MCF 10A (cell line): ENCODE data around the gene IL18R1. TPM values are rescaled to one million over a fixed set of nuclear protein-coding genes. Genes with fewer than 3 reads are reported as not detected.

Source experiments
- BruUV-seq: library from RNA; stranded (reverse); fragments of 400-500 nt; replicated peaks from 2 replicates; lab custom pipeline; 2021; lab: Mats Ljungman, UMichigan
- CTCF ChIA-PET: fragments of 300-600 bp; sonication (Branson Sonifier 250); formaldehyde crosslinking; extraction: SDS; loops from one replicate; lab custom pipeline; 2021; ENCODE audit warnings: antibody characterized with exemption, inconsistent platforms; lab: Yijun Ruan, JAX
- POLR2A ChIA-PET: fragments of 300-600, 350-650 bp; sonication (Branson Sonifier 250); formaldehyde crosslinking; extraction: SDS; loops from one replicate; lab custom pipeline; 2020; ENCODE audit warnings: antibody characterized with exemption, inconsistent platforms; lab: Yijun Ruan, JAX
- DNase-seq: peaks from one replicate; pipeline ENCODE4 v3.0.0-alpha.2; 2018; ENCODE audit not compliant: unreplicated experiment
- H3K27ac Mint-ChIP-seq: one replicate; pipeline ENCODE4 v1.8.0; 2022; ENCODE audit warnings: mild to moderate bottlenecking, low read depth, mixed read lengths; ENCODE audit not compliant: unreplicated experiment
- H3K27me3 Mint-ChIP-seq: one replicate; pipeline ENCODE4 v1.8.0; 2022; ENCODE audit warnings: mixed read lengths; ENCODE audit not compliant: insufficient read depth, unreplicated experiment
- H3K36me3 Mint-ChIP-seq: one replicate; pipeline ENCODE4 v1.8.0; 2022; ENCODE audit warnings: mild to moderate bottlenecking, moderate library complexity, mixed read lengths; ENCODE audit not compliant: insufficient read depth, unreplicated experiment
- H3K4me1 Mint-ChIP-seq: one replicate; pipeline ENCODE4 v1.8.0; 2022; ENCODE audit warnings: mixed read lengths; ENCODE audit not compliant: insufficient read depth, unreplicated experiment
- H3K4me3 Mint-ChIP-seq: one replicate; pipeline ENCODE4 v1.8.0; 2022; ENCODE audit warnings: mild to moderate bottlenecking, moderate library complexity, mixed read lengths; ENCODE audit not compliant: unreplicated experiment
- H3K9me3 Mint-ChIP-seq: one replicate; pipeline ENCODE4 v1.8.0; 2022; ENCODE audit warnings: mixed read lengths; ENCODE audit not compliant: unreplicated experiment
- intact Hi-C: fragments of 100-400 bp; cut with micrococcal nuclease; formaldehyde crosslinking; loops from 2 replicates; pipeline ENCODE4 v1.14.1; 2022
- total RNA-seq: library from RNA; stranded (reverse); gene quantifications from 2 replicates; pipeline ENCODE4 v1.2.3, GENCODE V29; 2022
- TF ChIP-seq, protein P1 (sequence below): fragments of 200-600 bp; IDR thresholded peaks from one replicate; pipeline ENCODE4 v1.8.0; 2022; ENCODE audit warnings: antibody characterized with exemption, mild to moderate bottlenecking; ENCODE audit not compliant: unreplicated experiment

The IL18R1 gene
- total RNA-seq, 1 experiment from 2014 or later = 3.5 TPM

DNA sequence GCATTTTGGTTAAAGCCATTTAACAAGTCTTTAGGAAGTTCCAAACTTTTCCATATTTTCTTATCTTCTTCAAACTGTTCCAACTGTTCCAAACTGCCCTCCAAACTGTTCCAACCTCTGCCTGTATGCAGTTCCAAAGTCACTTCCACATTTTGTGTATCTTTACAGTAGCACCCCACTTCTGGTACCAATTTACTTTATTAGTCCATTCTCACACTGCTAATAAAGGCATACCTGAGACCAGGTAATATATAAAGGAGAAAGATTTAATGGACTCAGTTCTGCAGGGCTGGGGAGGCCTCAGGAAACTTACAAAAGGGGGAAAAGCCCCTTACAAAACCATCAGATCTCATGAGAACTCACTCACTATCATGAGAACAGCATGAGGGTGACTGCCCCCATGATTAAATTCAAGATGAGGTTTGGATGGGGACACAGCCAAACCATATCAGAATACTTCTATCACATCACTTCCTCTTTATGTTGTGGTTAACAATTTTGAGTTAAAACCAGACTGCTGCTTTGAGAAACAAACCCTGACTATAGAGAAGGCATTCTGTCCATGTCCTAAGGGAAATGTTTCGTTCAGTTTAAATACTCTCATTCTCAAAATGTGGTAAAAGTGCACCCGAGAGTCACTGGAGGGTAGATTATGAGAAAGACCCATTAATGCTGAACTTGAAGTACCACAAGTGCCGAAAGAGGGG lies 11.0 kb downstream of the IL18R1 start:
- no TSS peak for BruUV-seq
- H3K4me1 Mint-ChIP-seq = no peaks in the 10 kb centered on the region
- H3K4me3 Mint-ChIP-seq = no peak overlapping the region
- CTCF ChIA-PET = no interaction called here
- no peak for DNase-seq
- H3K9me3 Mint-ChIP-seq = peaks cover 15% of the 10 kb centered on the region
- H3K27ac Mint-ChIP-seq = no peak overlapping the region
- POLR2A ChIA-PET = no interaction called here
- TF ChIP-seq, protein P1, sequence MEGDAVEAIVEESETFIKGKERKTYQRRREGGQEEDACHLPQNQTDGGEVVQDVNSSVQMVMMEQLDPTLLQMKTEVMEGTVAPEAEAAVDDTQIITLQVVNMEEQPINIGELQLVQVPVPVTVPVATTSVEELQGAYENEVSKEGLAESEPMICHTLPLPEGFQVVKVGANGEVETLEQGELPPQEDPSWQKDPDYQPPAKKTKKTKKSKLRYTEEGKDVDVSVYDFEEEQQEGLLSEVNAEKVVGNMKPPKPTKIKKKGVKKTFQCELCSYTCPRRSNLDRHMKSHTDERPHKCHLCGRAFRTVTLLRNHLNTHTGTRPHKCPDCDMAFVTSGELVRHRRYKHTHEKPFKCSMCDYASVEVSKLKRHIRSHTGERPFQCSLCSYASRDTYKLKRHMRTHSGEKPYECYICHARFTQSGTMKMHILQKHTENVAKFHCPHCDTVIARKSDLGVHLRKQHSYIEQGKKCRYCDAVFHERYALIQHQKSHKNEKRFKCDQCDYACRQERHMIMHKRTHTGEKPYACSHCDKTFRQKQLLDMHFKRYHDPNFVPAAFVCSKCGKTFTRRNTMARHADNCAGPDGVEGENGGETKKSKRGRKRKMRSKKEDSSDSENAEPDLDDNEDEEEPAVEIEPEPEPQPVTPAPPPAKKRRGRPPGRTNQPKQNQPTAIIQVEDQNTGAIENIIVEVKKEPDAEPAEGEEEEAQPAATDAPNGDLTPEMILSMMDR = no peak
- peaks cover 6% of the 10 kb centered on the region for H3K36me3 Mint-ChIP-seq
- no peaks in the 10 kb centered on the region for H3K27me3 Mint-ChIP-seq
- intact Hi-C loops = no loop called here

DNA sequence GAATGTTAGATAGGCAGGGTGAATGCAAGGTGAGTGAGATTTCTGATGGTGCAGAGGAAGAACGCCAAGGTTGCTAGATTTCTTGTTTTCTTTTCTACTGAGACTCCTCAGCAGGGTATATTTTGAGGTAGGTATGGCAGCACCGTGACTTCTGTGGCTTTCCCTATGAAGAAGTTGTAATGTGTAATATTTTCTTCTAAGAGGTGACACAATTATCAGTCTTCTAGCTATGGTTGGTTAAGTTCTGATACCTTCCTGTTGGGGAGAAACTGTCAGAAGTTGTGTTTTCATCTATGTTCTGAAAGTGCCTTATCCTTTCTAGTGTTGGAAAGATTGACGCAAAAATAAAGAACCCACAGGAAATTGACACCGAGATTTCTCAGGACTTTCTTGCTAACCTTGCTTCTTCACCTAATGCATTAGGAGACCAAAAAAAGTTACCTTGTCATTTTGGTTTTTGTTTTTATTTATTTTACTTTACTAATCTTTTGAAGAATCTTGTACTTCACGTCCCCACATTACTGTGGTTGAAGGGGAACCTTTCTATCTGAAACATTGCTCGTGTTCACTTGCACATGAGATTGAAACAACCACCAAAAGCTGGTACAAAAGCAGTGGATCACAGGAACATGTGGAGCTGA lies 11.9 kb downstream of the IL18R1 start:
- Mint-ChIP-seq H3K27ac (no peak overlapping the region), H3K27me3 (no peaks in the 10 kb centered on the region), H3K4me3 (no peak overlapping the region), H3K4me1 (no peaks in the 10 kb centered on the region), H3K9me3 (peaks cover 15% of the 10 kb centered on the region), H3K36me3 (peaks cover 6% of the 10 kb centered on the region)
- ChIA-PET POLR2A (interaction anchor here (0.7 kb wide), 1 partner anchor 459 kb away, joined by 4 read pairs; no protein-coding TSS in a partner anchor), CTCF (interaction anchor here (1.0 kb wide), 1 partner anchor 11 kb away, joined by 3 read pairs; the partner anchor contains the start of gene IL18R1)
- no TSS peak for BruUV-seq
- no peak for DNase-seq
- intact Hi-C loops = no loop called here
- TF ChIP-seq, protein P1 = no peak

DNA sequence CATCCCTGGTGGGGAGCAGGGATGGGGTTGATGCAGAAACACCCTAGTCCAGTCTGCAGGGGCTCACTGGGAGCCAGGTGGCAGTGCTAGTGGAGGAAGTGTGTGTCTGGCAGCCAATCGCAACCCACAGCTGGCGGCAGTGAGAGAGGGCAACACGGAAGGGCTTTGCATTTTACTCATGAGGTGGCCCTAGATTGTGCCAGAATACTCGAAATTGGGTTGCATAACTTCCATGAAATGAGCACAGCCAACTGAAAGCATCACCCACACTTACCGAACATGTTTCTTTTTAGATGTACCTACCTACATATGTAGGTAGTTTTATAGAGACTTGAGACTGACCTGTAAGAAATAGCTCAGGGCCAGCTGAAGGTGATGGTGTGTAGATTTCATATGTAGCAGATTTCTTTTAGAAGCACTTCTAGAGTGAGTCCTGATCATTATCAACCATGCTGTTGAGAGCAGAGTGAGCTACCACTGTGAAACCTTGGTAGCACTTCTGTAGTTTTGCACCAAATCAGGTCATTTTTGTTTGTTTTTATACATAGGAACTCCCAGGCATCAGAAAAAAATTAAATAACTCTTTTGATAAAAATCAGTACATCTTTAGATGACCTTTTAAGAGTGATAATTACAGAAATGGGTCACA lies 13.0 kb downstream of the IL18R1 start:
- no peak overlapping the region for H3K4me3 Mint-ChIP-seq
- no peak for DNase-seq
- H3K36me3 Mint-ChIP-seq = peaks cover 6% of the 10 kb centered on the region
- H3K9me3 Mint-ChIP-seq = peaks cover 15% of the 10 kb centered on the region
- ChIA-PET CTCF (interaction anchor here (0.6 to 1.3 kb wide), 4 partner anchors 13 to 354 kb away, joined by 3 to 8 read pairs (median 4); partner anchors contain the start of gene IL18R1), POLR2A (interaction anchor here (0.6 kb wide), 1 partner anchor 38 kb away, joined by 4 read pairs; no protein-coding TSS in a partner anchor)
- H3K27ac Mint-ChIP-seq = no peak overlapping the region
- TF ChIP-seq, protein P1 = no peak
- no TSS peak for BruUV-seq
- H3K27me3 Mint-ChIP-seq = no peaks in the 10 kb centered on the region
- intact Hi-C loops = no loop called here
- H3K4me1 Mint-ChIP-seq = no peaks in the 10 kb centered on the region

DNA sequence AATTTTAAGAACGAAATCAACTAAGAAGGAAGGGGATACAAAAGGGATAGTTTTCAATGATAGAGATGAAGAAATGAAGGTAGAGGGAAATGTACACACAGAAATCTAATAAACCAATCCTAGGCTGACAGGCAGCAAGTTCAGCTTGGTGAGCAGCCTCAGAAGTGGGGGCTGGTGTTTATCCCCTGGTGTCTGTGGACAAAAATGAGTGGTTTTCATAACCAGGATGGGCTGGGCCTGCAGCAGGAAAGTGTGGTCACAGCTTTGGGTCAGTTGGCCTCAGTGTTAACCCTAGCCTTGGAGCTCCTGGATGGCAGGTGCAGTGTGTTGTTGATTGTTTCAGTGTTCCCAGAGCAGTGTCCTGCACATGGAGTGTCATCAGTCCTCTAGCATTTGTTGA lies 14.3 kb downstream of the IL18R1 start:
- H3K4me3 Mint-ChIP-seq = no peak overlapping the region
- TF ChIP-seq, protein P1 = no peak
- DNase-seq = no peak
- H3K9me3 Mint-ChIP-seq = peaks cover 15% of the 10 kb centered on the region
- POLR2A ChIA-PET = no interaction called here
- BruUV-seq = no TSS peak
- peaks cover 6% of the 10 kb centered on the region for H3K36me3 Mint-ChIP-seq
- intact Hi-C loops = no loop called here
- H3K27ac Mint-ChIP-seq = no peak overlapping the region
- H3K27me3 Mint-ChIP-seq = no peaks in the 10 kb centered on the region
- CTCF ChIA-PET = interaction anchor here (0.5 kb wide), 1 partner anchor 227 kb away, joined by 3 read pairs; the partner anchor contains the start of gene IL1R1
- H3K4me1 Mint-ChIP-seq = no peaks in the 10 kb centered on the region
